DND-41 (cell line): Measurements from ENCODE around the gene THOC1.

Experiments
- EZH2 ChIP-seq: IDR thresholded peaks from 3 replicates; pipeline ENCODE4 v1.6.1; 2012; ENCODE audit warnings: borderline replicate concordance, low read depth, mild to moderate bottlenecking, moderate library complexity, low read length, inconsistent platforms; ENCODE audit not compliant: severe bottlenecking
- TF ChIP-seq, protein P1 (sequence below): IDR thresholded peaks from 2 replicates; pipeline ENCODE4 v1.5.1; 2012; ENCODE audit warnings: borderline replicate concordance, low read length, moderate library complexity, mild to moderate bottlenecking; ENCODE audit not compliant: poor library complexity, severe bottlenecking; ENCODE audit errors: extremely low read depth

- TF ChIP-seq, protein P1, sequence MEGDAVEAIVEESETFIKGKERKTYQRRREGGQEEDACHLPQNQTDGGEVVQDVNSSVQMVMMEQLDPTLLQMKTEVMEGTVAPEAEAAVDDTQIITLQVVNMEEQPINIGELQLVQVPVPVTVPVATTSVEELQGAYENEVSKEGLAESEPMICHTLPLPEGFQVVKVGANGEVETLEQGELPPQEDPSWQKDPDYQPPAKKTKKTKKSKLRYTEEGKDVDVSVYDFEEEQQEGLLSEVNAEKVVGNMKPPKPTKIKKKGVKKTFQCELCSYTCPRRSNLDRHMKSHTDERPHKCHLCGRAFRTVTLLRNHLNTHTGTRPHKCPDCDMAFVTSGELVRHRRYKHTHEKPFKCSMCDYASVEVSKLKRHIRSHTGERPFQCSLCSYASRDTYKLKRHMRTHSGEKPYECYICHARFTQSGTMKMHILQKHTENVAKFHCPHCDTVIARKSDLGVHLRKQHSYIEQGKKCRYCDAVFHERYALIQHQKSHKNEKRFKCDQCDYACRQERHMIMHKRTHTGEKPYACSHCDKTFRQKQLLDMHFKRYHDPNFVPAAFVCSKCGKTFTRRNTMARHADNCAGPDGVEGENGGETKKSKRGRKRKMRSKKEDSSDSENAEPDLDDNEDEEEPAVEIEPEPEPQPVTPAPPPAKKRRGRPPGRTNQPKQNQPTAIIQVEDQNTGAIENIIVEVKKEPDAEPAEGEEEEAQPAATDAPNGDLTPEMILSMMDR = no peak
- TF ChIP-seq EZH2 = no peak
Observed at GRCh38 chr18:253121-253520, 14.7 kb downstream of the THOC1 start.
